H9 (cell line): ENCODE measurements around the gene DCLK2. TPM values are rescaled to one million over a fixed set of nuclear protein-coding genes. Genes with fewer than 3 reads are reported as not detected.

ENCODE experiments used
- DNase-seq: peaks from one replicate; pipeline ENCODE4 v3.0.0-alpha.2; 2017
- H2AFZ ChIP-seq: one replicate; pipeline ENCODE4 v1.6.1; 2013; ENCODE audit warnings: mild to moderate bottlenecking, low read length, control low read depth, moderate library complexity
- H2AK5ac ChIP-seq: 2 replicates; pipeline ENCODE4 v1.6.1; 2013; ENCODE audit warnings: low read length, control low read depth, mixed read lengths; ENCODE audit not compliant: insufficient read length
- H2BK120ac ChIP-seq: one replicate; pipeline ENCODE4 v1.6.1; 2013; ENCODE audit warnings: low read depth, mild to moderate bottlenecking, low read length, control low read depth, inconsistent platforms; ENCODE audit not compliant: poor library complexity, severe bottlenecking
- H2BK12ac ChIP-seq: 2 replicates; pipeline ENCODE4 v1.6.1; 2013; ENCODE audit warnings: low read length, control low read depth, mixed read lengths, low read depth; ENCODE audit not compliant: insufficient read length
- H2BK15ac ChIP-seq: 2 replicates; pipeline ENCODE4 v1.6.1; 2013; ENCODE audit warnings: low read depth, low read length, control low read depth
- H2BK20ac ChIP-seq: one replicate; pipeline ENCODE4 v1.6.1; 2013; ENCODE audit warnings: low read depth, mild to moderate bottlenecking, low read length, control low read depth, inconsistent platforms; ENCODE audit not compliant: poor library complexity, severe bottlenecking
- H2BK5ac ChIP-seq: 2 replicates; pipeline ENCODE4 v1.6.1; 2013; ENCODE audit warnings: low read length, control low read depth, mixed read lengths; ENCODE audit not compliant: insufficient read length
- H3K14ac ChIP-seq: 2 replicates; pipeline ENCODE4 v1.6.1; 2013; ENCODE audit warnings: low read length, control low read depth; ENCODE audit not compliant: insufficient read depth
- H3K18ac ChIP-seq: 2 replicates; pipeline ENCODE4 v1.6.1; 2013; ENCODE audit warnings: low read depth, mild to moderate bottlenecking, mixed read lengths, low read length, control low read depth; ENCODE audit not compliant: insufficient read length
- H3K23ac ChIP-seq: 2 replicates; pipeline ENCODE4 v1.6.1; 2013; ENCODE audit warnings: low read length, control low read depth, mixed read lengths, low read depth; ENCODE audit not compliant: insufficient read length
- H3K23me2 ChIP-seq: 2 replicates; pipeline ENCODE4 v1.6.1; 2013; ENCODE audit warnings: low read depth, mild to moderate bottlenecking, mixed read lengths, low read length, control low read depth; ENCODE audit not compliant: insufficient read length, poor library complexity, severe bottlenecking
- H3K27ac ChIP-seq: 2 replicates; pipeline ENCODE4 v1.5.1; 2013; ENCODE audit warnings: low read length, control low read depth, mixed read lengths, low read depth; ENCODE audit not compliant: insufficient read length
- H3K27me3 ChIP-seq: 2 replicates; pipeline ENCODE4 v1.6.1; 2013; ENCODE audit warnings: low read length, control low read depth, inconsistent platforms; ENCODE audit not compliant: insufficient read depth
- H3K4ac ChIP-seq: 2 replicates; pipeline ENCODE4 v1.6.1; 2013; ENCODE audit warnings: low read depth, mild to moderate bottlenecking, control low read depth, inconsistent platforms, low read length, moderate library complexity
- H3K4me1 ChIP-seq: 2 replicates; pipeline ENCODE4 v1.6.1; 2013; ENCODE audit warnings: low read length, control low read depth, inconsistent platforms; ENCODE audit not compliant: insufficient read depth
- H3K4me2 ChIP-seq: 2 replicates; pipeline ENCODE4 v1.6.1; 2013; ENCODE audit warnings: low read length, control low read depth, mixed read lengths; ENCODE audit not compliant: insufficient read length, insufficient read depth
- H3K56ac ChIP-seq: 2 replicates; pipeline ENCODE4 v1.6.1; 2013; ENCODE audit warnings: low read depth, mild to moderate bottlenecking, mixed read lengths, low read length, control low read depth; ENCODE audit not compliant: insufficient read length
- H3K79me1 ChIP-seq: 2 replicates; pipeline ENCODE4 v1.6.1; 2013; ENCODE audit warnings: low read depth, mild to moderate bottlenecking, moderate library complexity, low read length, control low read depth, inconsistent platforms; ENCODE audit not compliant: insufficient read depth, poor library complexity, severe bottlenecking
- H3K79me2 ChIP-seq: 2 replicates; pipeline ENCODE4 v1.6.1; 2013; ENCODE audit warnings: low read length, control low read depth, inconsistent platforms; ENCODE audit not compliant: insufficient read depth
- H3K9ac ChIP-seq: 2 replicates; pipeline ENCODE4 v1.6.1; 2013; ENCODE audit warnings: low read length, control low read depth, mixed read lengths; ENCODE audit not compliant: insufficient read length; ENCODE audit errors: extremely low read depth
- H3K9me3 ChIP-seq: one replicate; pipeline ENCODE4 v1.6.1; 2013; ENCODE audit warnings: low read depth, low read length, inconsistent platforms; ENCODE audit not compliant: control insufficient read depth
- H3T11ph ChIP-seq: one replicate; pipeline ENCODE4 v1.6.1; 2013; ENCODE audit warnings: mild to moderate bottlenecking, low read length, control low read depth, inconsistent platforms
- H4K20me1 ChIP-seq: one replicate; pipeline ENCODE4 v1.6.1; 2013; ENCODE audit not compliant: control insufficient read depth, insufficient read length, insufficient read depth
- H4K5ac ChIP-seq: 2 replicates; pipeline ENCODE4 v1.6.1; 2013; ENCODE audit warnings: low read depth, mild to moderate bottlenecking, mixed read lengths, low read length, control low read depth; ENCODE audit not compliant: insufficient read length
- H4K8ac ChIP-seq: replicated peaks from 2 replicates; pipeline ENCODE4 v1.6.1; 2013; ENCODE audit warnings: low read length, control low read depth, mixed read lengths, low read depth; ENCODE audit not compliant: insufficient read length
- H4K91ac ChIP-seq: 2 replicates; pipeline ENCODE4 v1.6.1; 2013; ENCODE audit warnings: low read depth, mild to moderate bottlenecking, moderate library complexity, mixed read lengths, low read length, control low read depth; ENCODE audit not compliant: insufficient read length
- H3K27ac Mint-ChIP-seq, 3 experiments: 2 replicates in 2 of 3; 3 replicates in 1 of 3; pipeline ENCODE4 v1.8.0; 2020 to 2021; ENCODE audit warnings: mixed read lengths in 3 of 3, mild to moderate bottlenecking in 1 of 3, moderate library complexity in 1 of 3
- H3K27me3 Mint-ChIP-seq: 2 replicates; pipeline ENCODE4 v1.8.0; 2021; ENCODE audit warnings: low read depth, mild to moderate bottlenecking, moderate library complexity, mixed read lengths
- H3K36me3 Mint-ChIP-seq, 3 experiments: 2 replicates in 2 of 3; 3 replicates in 1 of 3; pipeline ENCODE4 v1.8.0; 2020 to 2021; ENCODE audit warnings: low read depth in 3 of 3, mixed read lengths in 3 of 3; ENCODE audit not compliant: insufficient read depth in 1 of 3
- H3K4me1 Mint-ChIP-seq, 2 experiments: 2 replicates each; pipeline ENCODE4 v1.8.0; 2020; ENCODE audit warnings: mixed read lengths in 2 of 2
- H3K4me3 Mint-ChIP-seq, 2 experiments: 2 replicates in 1 of 2; 3 replicates in 1 of 2; pipeline ENCODE4 v1.8.0; 2020 to 2021; ENCODE audit warnings: mild to moderate bottlenecking in 2 of 2, mixed read lengths in 2 of 2, moderate library complexity in 1 of 2
- H3K9me3 Mint-ChIP-seq, 2 experiments: 2 replicates in 1 of 2; 3 replicates in 1 of 2; pipeline ENCODE4 v1.8.0; 2020; ENCODE audit warnings: mild to moderate bottlenecking in 2 of 2, mixed read lengths in 2 of 2, moderate library complexity in 1 of 2
- WGBS: extraction: QIAGEN DNeasy Blood & Tissue Kit; methylation state at CpG from one replicate; pipeline ENCODE4 v1.1.7; 2013; ENCODE audit warnings: missing lambda C conversion rate, low lambda C conversion rate, mixed read lengths; ENCODE audit not compliant: insufficient read length; ENCODE audit errors: extremely low coverage; 5-methylcytosine and 5-hydroxymethylcytosine counted together
- total RNA-seq: library from RNA; stranded (reverse); gene quantifications from 2 replicates; pipeline ENCODE4 v1.2.1, GENCODE V29; 2021
- TF ChIP-seq, protein P1 (sequence below): fragments of 200-600 bp; sonication (generic); conservative IDR thresholded peaks from 3 replicates; pipeline ENCODE4 v1.8.0; 2021; ENCODE audit warnings: antibody characterized with exemption, mild to moderate bottlenecking

DCLK2 gene
- total RNA-seq, 1 experiment from 2014 or later: 0.33 TPM

DNA sequence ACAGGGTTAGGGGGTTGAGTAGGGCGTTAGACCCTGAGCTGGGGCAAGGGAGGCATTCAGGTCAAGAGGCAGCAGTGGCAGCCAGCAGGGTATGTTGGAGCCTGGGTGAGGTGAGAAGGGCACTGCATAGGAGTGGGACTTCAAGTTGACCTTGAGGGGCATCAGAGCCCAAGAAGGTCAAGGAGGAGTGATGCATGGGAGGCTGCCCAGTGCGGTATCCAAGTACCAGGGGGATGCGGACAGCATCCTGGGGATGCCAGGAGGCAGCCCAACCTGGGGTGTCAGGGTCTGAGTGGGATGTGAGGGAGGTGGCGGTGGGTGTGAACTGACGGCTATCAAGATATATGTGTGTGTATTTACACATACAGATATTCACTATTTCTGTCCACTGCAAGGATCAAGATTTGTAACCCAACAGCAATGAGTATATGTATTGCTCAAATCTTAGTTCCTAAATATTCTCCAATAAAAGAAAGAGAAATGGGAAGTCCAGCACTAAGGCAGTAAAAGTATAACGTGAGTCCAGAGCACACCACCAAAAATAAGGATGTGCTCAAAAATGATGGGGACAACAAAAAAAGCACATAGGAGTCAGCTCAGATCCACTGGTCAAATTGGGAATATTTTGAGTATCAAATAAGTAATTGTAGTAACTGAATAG is 9.8 kb upstream of the DCLK2 start:
- peaks cover 0 to 4% of the 10 kb centered on the region in 2 experiments; a peak in 1 of 5 replicates for H3K9me3 Mint-ChIP-seq
- H3K4me3 Mint-ChIP-seq: no peak overlapping the region
- H3K14ac ChIP-seq: no peak overlapping the region
- no peak overlapping the region for H3K27ac Mint-ChIP-seq
- no peaks in the 10 kb centered on the region for H3K79me1 ChIP-seq
- H4K5ac ChIP-seq: no peak overlapping the region
- DNase-seq: no peak
- no peak overlapping the region for H3K9ac ChIP-seq
- H2AK5ac ChIP-seq: no peak overlapping the region
- no peak overlapping the region for H4K8ac ChIP-seq
- no peak overlapping the region for H3K18ac ChIP-seq
- H3K79me2 ChIP-seq: no peaks in the 10 kb centered on the region
- no peak overlapping the region for H2BK15ac ChIP-seq
- H3K56ac ChIP-seq: no peak overlapping the region
- H2BK20ac ChIP-seq: no peak overlapping the region
- no peaks in the 10 kb centered on the region for H3K27me3 ChIP-seq
- H2AFZ ChIP-seq: no peak overlapping the region
- H3K23ac ChIP-seq: no peak overlapping the region
- no peak overlapping the region for H3K27ac ChIP-seq
- no peaks in the 10 kb centered on the region for H3K4me1 ChIP-seq
- TF ChIP-seq, protein P1, sequence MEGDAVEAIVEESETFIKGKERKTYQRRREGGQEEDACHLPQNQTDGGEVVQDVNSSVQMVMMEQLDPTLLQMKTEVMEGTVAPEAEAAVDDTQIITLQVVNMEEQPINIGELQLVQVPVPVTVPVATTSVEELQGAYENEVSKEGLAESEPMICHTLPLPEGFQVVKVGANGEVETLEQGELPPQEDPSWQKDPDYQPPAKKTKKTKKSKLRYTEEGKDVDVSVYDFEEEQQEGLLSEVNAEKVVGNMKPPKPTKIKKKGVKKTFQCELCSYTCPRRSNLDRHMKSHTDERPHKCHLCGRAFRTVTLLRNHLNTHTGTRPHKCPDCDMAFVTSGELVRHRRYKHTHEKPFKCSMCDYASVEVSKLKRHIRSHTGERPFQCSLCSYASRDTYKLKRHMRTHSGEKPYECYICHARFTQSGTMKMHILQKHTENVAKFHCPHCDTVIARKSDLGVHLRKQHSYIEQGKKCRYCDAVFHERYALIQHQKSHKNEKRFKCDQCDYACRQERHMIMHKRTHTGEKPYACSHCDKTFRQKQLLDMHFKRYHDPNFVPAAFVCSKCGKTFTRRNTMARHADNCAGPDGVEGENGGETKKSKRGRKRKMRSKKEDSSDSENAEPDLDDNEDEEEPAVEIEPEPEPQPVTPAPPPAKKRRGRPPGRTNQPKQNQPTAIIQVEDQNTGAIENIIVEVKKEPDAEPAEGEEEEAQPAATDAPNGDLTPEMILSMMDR: no peak
- no CpG with 5 or more reads among the region's 6 CpGs for WGBS
- H3K4me2 ChIP-seq: no peak overlapping the region
- no peaks in the 10 kb centered on the region for H3K36me3 Mint-ChIP-seq
- H3K4ac ChIP-seq: no peak overlapping the region
- no peaks in the 10 kb centered on the region for H4K20me1 ChIP-seq
- H3K9me3 ChIP-seq: no peaks in the 10 kb centered on the region
- H3K23me2 ChIP-seq: no peaks in the 10 kb centered on the region
- H2BK12ac ChIP-seq: no peak overlapping the region
- H2BK120ac ChIP-seq: no peak overlapping the region
- peaks cover 7% of the 10 kb centered on the region for H3K27me3 Mint-ChIP-seq
- H3K4me1 Mint-ChIP-seq: no peaks in the 10 kb centered on the region
- no peak overlapping the region for H3T11ph ChIP-seq
- H4K91ac ChIP-seq: no peak overlapping the region
- no peak overlapping the region for H2BK5ac ChIP-seq
